H1 (cell line): ENCODE results near the gene NBPF9.
"Not testable (repeated sequence)": the region's sequence is repeated elsewhere in the genome, so short reads cannot be mapped to it uniquely, and the experiment has no call there.

Experiments used
- CTCF ChIP-seq, 3 experiments: IDR thresholded peaks; 1 replicate in 2 of 3; 2 replicates in 1 of 3; pipeline versions ENCODE4 v1.5.1 to v1.6.1; 2011; ENCODE audit warnings: low read length in 3 of 3, mild to moderate bottlenecking in 3 of 3, inconsistent platforms in 2 of 3, low read depth in 1 of 3, moderate library complexity in 1 of 3; ENCODE audit not compliant: insufficient read depth in 1 of 3; ENCODE audit errors: control extremely low read depth in 1 of 3
- POLR2AphosphoS5 ChIP-seq: IDR thresholded peaks from 2 replicates; pipeline ENCODE4 v1.6.1; 2011; ENCODE audit warnings: low read depth, low read length
- RAD21 ChIP-seq, 2 experiments: IDR thresholded peaks in 1 of 2; conservative IDR thresholded peaks in 1 of 2; 2 replicates each; pipeline ENCODE4 v1.6.1; 2011; ENCODE audit warnings: low read depth in 2 of 2, low read length in 2 of 2, improper control_type of control experiment in 1 of 2, inconsistent platforms in 1 of 2, mild to moderate bottlenecking in 1 of 2, moderate library complexity in 1 of 2
- SP4 ChIP-seq: IDR thresholded peaks from 2 replicates; pipeline ENCODE4 v1.6.1; 2012; ENCODE audit warnings: low read length, inconsistent platforms
- ZNF274 ChIP-seq: IDR thresholded peaks from 2 replicates; pipeline ENCODE4 v1.7.0; 2012; ENCODE audit warnings: low read length, borderline replicate concordance; ENCODE audit errors: extremely low read depth

- TF ChIP-seq ZNF274; CTCF (IDR thresholded peaks at IDR 0.05; ENCODE audit: control extremely low read depth in 1 of 3, insufficient read depth in 1 of 3, low read depth in 1 of 3, low read length in 3 of 3); RAD21 (IDR thresholded peaks at IDR 0.05 in 1 of 2, conservative IDR thresholded peaks at IDR 0.05 in 1 of 2; ENCODE audit: low read depth in 2 of 2, low read length in 2 of 2); POLR2AphosphoS5; SP4: not testable (repeated sequence)
These were observed 5.1 kb downstream of the NBPF9 start for GRCh38 chr1:149098276-149098675.
